Measurements from ENCODE around the gene FTO. TPM values are rescaled to one million over a fixed set of nuclear protein-coding genes. Genes with fewer than 3 reads are reported as not detected.
A peak's percentile ranks its signal among the peaks of the same experiment; 100 is the strongest.

The FTO gene
- total and polyA plus RNA-seq, 2 of the 13 experiments (the other 11 are each of a cell fraction or from before 2014, with no cell fraction given): 41.6 to 55.8 TPM

GRCh38 chr16:53703590-53704444, at the start of gene FTO, which contains the start of gene RPGRIP1L (continued):
- peak; percentile 60; the same call in 1 of the 2 replicates for TF ChIP-seq ATF7-NPFF (CRISPR knock-in tag; IDR thresholded peaks at IDR 0.05; ENCODE audit: low read depth)
- peak; percentile 58; the same call in 1 of the 2 replicates for TF ChIP-seq TEAD2 (CRISPR knock-in tag; IDR thresholded peaks at IDR 0.05)
- TF ChIP-seq MIER2 (CRISPR knock-in tag; IDR thresholded peaks at IDR 0.05): peak; percentile 37; the same call in 1 of the 2 replicates
- peak; percentile 96; the same call in 1 of the 2 replicates for TF ChIP-seq SIN3A (IDR thresholded peaks at IDR 0.05; ENCODE audit: borderline replicate concordance, low read depth, low read length)
- TF ChIP-seq SOX6 (IDR thresholded peaks at IDR 0.05): no peak
- peak; percentile 64 for TF ChIP-seq SOX6 (CRISPR knock-in tag; IDR thresholded peaks at IDR 0.05)
- peak; percentile 46 for TF ChIP-seq PATZ1 (CRISPR knock-in tag; IDR thresholded peaks at IDR 0.05)
- peak; percentile 99 for TF ChIP-seq CREM (IDR thresholded peaks at IDR 0.05)
- TF ChIP-seq CREM (CRISPR knock-in tag; IDR thresholded peaks at IDR 0.05): no peak; the same call in none of the 2 replicates
- peak; percentile 95 for TF ChIP-seq TARDBP (CRISPR knock-in tag; IDR thresholded peaks at IDR 0.05)
- TF ChIP-seq TBX2 (CRISPR knock-in tag; IDR thresholded peaks at IDR 0.05; ENCODE audit: borderline replicate concordance): peak; percentile 93
- peak; percentile 26; the same call in 1 of the 2 replicates for TF ChIP-seq THRA (CRISPR knock-in tag; IDR thresholded peaks at IDR 0.05; ENCODE audit: borderline replicate concordance)
- peak; percentile 80; the same call in 1 of the 2 replicates for TF ChIP-seq ZNF510 (CRISPR knock-in tag; IDR thresholded peaks at IDR 0.05; ENCODE audit: low read depth)
- TF ChIP-seq, protein P1, sequence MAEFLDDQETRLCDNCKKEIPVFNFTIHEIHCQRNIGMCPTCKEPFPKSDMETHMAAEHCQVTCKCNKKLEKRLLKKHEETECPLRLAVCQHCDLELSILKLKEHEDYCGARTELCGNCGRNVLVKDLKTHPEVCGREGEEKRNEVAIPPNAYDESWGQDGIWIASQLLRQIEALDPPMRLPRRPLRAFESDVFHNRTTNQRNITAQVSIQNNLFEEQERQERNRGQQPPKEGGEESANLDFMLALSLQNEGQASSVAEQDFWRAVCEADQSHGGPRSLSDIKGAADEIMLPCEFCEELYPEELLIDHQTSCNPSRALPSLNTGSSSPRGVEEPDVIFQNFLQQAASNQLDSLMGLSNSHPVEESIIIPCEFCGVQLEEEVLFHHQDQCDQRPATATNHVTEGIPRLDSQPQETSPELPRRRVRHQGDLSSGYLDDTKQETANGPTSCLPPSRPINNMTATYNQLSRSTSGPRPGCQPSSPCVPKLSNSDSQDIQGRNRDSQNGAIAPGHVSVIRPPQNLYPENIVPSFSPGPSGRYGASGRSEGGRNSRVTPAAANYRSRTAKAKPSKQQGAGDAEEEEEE (CRISPR knock-in tag; IDR thresholded peaks at IDR 0.05; ENCODE audit: borderline replicate concordance): no peak
- TF ChIP-seq, protein P2, sequence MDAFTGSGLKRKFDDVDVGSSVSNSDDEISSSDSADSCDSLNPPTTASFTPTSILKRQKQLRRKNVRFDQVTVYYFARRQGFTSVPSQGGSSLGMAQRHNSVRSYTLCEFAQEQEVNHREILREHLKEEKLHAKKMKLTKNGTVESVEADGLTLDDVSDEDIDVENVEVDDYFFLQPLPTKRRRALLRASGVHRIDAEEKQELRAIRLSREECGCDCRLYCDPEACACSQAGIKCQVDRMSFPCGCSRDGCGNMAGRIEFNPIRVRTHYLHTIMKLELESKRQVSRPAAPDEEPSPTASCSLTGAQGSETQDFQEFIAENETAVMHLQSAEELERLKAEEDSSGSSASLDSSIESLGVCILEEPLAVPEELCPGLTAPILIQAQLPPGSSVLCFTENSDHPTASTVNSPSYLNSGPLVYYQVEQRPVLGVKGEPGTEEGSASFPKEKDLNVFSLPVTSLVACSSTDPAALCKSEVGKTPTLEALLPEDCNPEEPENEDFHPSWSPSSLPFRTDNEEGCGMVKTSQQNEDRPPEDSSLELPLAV (CRISPR knock-in tag; conservative IDR thresholded peaks at IDR 0.05; ENCODE audit: low read depth): no peak
- no peak for TF ChIP-seq NFRKB (IDR thresholded peaks at IDR 0.05)
- 0 out of 2 replicates have a peak, but pooled peaks have one; percentile 75 for TF ChIP-seq ZNF513 (CRISPR knock-in tag; conservative IDR thresholded peaks at IDR 0.05)
- TF ChIP-seq SOX13 (IDR thresholded peaks at IDR 0.05): no peak
- TF ChIP-seq SOX13 (CRISPR knock-in tag; conservative IDR thresholded peaks at IDR 0.05 in 1 of 2, IDR thresholded peaks at IDR 0.05 in 1 of 2): 0 out of 4 replicates have a peak, but pooled peaks of 1 of the 2 experiments have one; percentile 44
- peak; percentile 66; the same call in 1 of the 2 replicates for TF ChIP-seq RXRB (CRISPR knock-in tag; IDR thresholded peaks at IDR 0.05; ENCODE audit: borderline replicate concordance)
- TF ChIP-seq CBFB (CRISPR knock-in tag; IDR thresholded peaks at IDR 0.05): peak; percentile 70; the same call in 1 of the 2 replicates
